Measurements from ENCODE around the gene E2F7. TPM values are rescaled to one million over a fixed set of nuclear protein-coding genes. Genes with fewer than 3 reads are reported as not detected.

Gene E2F7
- total RNA-seq, 3 donors from 2014 or later: 0.89 to 4.4 (median 0.90) TPM

DNA sequence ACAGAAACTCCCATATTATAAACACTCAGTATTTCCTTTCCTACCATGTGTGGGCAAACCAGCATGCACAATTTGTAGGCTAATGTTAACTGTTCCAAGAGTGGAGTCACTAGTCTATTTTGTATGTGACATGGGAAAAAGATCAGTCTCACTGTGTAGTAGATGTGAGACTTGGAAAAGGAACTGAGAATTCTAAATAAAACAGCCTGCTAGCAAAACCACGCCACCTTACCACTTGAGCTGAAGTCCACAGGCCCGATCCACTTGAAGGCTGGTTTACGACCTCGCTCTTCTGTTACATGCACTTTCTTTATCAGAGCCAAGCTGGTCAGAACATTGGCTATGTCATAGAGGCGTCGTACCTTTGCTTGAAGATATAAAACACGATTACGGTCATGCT, 22.5 kb downstream of the E2F7 start:
- Histone ChIP-seq H3K9me3 (no peaks in the 10 kb centered on the region), H3K4me3 (no peak overlapping the region), H3K4me1 (ENCODE audit: low read depth) (no peaks in the 10 kb centered on the region), H3K36me3 (ENCODE audit: low read depth) (no peaks in the 10 kb centered on the region)
- DNase-seq (no peak), ATAC-seq (no peak)
- intact Hi-C loops (cut with DNase I, micrococcal nuclease): no loop called here
- TF ChIP-seq, protein P1, sequence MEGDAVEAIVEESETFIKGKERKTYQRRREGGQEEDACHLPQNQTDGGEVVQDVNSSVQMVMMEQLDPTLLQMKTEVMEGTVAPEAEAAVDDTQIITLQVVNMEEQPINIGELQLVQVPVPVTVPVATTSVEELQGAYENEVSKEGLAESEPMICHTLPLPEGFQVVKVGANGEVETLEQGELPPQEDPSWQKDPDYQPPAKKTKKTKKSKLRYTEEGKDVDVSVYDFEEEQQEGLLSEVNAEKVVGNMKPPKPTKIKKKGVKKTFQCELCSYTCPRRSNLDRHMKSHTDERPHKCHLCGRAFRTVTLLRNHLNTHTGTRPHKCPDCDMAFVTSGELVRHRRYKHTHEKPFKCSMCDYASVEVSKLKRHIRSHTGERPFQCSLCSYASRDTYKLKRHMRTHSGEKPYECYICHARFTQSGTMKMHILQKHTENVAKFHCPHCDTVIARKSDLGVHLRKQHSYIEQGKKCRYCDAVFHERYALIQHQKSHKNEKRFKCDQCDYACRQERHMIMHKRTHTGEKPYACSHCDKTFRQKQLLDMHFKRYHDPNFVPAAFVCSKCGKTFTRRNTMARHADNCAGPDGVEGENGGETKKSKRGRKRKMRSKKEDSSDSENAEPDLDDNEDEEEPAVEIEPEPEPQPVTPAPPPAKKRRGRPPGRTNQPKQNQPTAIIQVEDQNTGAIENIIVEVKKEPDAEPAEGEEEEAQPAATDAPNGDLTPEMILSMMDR (IDR thresholded peaks at IDR 0.05): no peak

DNA sequence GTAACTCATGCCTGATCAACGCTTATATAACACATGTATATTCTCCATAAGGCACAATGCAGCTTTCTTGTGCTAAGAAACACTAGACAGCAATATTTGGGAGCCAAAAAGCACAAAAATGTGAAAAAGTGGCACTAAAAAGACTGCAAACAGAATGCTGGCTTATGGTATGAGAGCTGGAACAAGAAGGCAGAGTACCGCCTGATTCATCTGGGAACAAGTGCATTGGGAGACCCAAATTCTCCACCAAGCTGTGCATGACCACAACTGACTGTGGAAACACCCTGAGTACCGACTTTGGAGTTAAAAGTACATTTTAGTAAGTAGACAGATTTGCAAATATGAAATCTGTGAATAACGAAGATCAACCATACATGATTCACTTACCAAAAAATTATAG, 25.1 kb downstream of the E2F7 start:
- Histone ChIP-seq H3K36me3 (ENCODE audit: low read depth) (no peaks in the 10 kb centered on the region), H3K4me3 (no peak overlapping the region), H3K4me1 (ENCODE audit: low read depth) (no peaks in the 10 kb centered on the region), H3K9me3 (no peaks in the 10 kb centered on the region)
- no peak for ATAC-seq
- TF ChIP-seq, protein P1 (IDR thresholded peaks at IDR 0.05): no peak
- no peak for DNase-seq
- intact Hi-C loops (cut with DNase I, micrococcal nuclease): no loop called here

DNA sequence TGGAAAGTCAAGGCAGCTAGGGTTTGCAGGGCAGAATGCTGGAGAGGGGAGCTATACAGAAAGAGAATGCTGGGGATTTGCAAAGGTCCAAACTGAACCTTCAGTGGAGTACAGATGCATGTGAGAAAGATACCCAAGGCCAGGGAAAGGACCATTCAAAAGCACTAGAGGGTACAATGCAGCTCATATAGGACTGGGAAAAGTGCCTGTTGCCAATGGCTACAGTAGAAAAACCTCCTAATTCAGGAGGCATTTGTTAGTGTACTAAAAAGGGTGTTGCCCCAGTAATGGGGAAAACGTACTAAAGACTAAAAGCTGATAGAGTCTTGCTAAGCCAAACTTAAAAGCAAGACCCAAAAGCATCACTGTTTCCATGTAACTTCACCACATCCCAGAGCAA, 30.1 kb downstream of the E2F7 start:
- TF ChIP-seq, protein P1 (IDR thresholded peaks at IDR 0.05): no peak
- H3K9me3 ChIP-seq: no peaks in the 10 kb centered on the region
- no peaks in the 10 kb centered on the region for H3K36me3 ChIP-seq (ENCODE audit: low read depth)
- no peak for DNase-seq
- H3K4me1 ChIP-seq (ENCODE audit: low read depth): no peaks in the 10 kb centered on the region
- no peak for ATAC-seq
- H3K4me3 ChIP-seq: no peak overlapping the region
- intact Hi-C loops (cut with DNase I, micrococcal nuclease): no loop called here

DNA sequence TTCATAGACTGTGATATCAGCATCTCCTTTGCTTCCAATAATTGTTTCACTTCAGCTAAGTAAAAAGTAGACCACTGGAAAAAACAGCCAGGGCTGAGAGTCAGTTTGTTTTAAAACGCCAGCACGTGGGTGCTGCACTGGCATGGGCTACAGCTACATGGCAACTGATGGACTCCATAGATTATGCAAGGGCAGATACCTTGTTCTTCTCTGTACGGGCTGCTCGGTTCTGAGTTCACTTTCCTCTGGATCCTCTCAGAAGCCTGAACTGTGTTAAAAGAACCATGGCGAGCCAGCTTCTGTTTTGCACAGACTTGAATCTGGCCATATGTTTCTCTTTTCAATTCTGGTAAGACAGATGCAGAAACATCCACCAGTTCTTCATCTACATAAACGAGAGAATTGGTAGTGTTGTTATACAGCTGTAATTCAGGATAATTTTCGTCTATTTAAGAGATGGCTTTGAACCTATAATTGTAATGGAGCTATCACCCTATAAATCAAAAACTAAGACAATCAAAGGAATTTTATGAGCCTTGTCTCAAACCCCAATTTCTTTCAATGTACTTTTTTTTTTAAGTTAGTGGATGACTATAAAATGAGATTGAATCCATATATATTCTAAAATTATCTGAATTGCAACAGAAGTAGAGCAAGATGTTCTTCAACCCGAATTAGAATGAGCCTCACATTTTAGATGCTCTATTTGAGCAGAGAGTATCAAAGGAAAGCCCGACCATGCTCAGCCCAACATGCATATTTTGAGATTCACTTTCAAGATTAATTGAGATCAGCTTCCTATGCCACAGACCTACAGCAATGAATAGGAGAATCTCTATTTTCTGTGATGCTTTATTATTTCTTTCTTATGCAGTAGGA, 31.5 kb downstream of the E2F7 start:
- no peak overlapping the region for H3K4me3 ChIP-seq
- no peaks in the 10 kb centered on the region for H3K4me1 ChIP-seq (ENCODE audit: low read depth)
- intact Hi-C loops (cut with DNase I, micrococcal nuclease): no loop called here
- no peak for DNase-seq
- TF ChIP-seq, protein P1 (IDR thresholded peaks at IDR 0.05): no peak
- no peaks in the 10 kb centered on the region for H3K9me3 ChIP-seq
- no peaks in the 10 kb centered on the region for H3K36me3 ChIP-seq (ENCODE audit: low read depth)
- ATAC-seq: no peak

DNA sequence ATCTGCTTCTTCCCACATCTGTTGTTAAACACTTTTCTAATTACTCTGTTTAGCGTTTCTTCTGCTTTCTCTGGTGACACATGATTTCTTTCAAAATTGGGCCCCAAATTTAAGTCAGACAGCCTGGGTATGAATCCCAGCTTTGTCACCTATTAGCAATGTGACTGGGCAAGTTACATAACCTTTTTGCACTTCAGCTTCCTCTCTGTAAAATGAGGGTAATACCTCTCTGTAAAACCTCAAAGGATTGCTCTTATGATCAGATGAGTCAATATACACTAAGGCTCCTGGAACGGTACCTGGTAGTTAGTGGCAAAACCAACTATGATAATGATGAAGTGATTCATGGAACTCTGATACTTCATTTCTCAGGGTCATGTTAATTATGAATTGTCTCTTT, 33.0 kb downstream of the E2F7 start:
- ATAC-seq (no peak), DNase-seq (no peak)
- TF ChIP-seq, protein P1 (IDR thresholded peaks at IDR 0.05): no peak
- Histone ChIP-seq H3K36me3 (ENCODE audit: low read depth) (no peaks in the 10 kb centered on the region), H3K9me3 (no peaks in the 10 kb centered on the region), H3K4me1 (ENCODE audit: low read depth) (no peaks in the 10 kb centered on the region), H3K4me3 (no peak overlapping the region)
- intact Hi-C loops (cut with DNase I, micrococcal nuclease): no loop called here
